ENCODE measurements around the gene GNAO1.

Gene GNAO1

GRCh38 chr16:56191156-56191815 is at the start of gene GNAO1:
TSS of gene GNAO1 (plus strand) at chr16:56191489. CDS start at chr16:56192236, 747 bp downstream.
- DNase-seq: peak; percentile 72

GRCh38 chr16:56143666-56144065 is 47.6 kb upstream of the GNAO1 start:
- no peak for DNase-seq

- no peak for DNase-seq
Observed at GRCh38 chr16:56145369-56145768, 45.9 kb upstream of the GNAO1 start.

GRCh38 chr16:56151621-56152020 is 39.7 kb upstream of the GNAO1 start:
- DNase-seq: no peak

- DNase-seq: no peak
Observed at GRCh38 chr16:56161658-56162057, 29.6 kb upstream of the GNAO1 start.

GRCh38 chr16:56163089-56163488 is 28.2 kb upstream of the GNAO1 start:
- DNase-seq: no peak

GRCh38 chr16:56163938-56164337 is 27.4 kb upstream of the GNAO1 start:
- DNase-seq: no peak

- no peak for DNase-seq
Observed at GRCh38 chr16:56164636-56165035, 26.7 kb upstream of the GNAO1 start.

- no peak for DNase-seq
Observed at GRCh38 chr16:56174411-56174810, 16.9 kb upstream of the GNAO1 start.

- no peak for DNase-seq
Observed at GRCh38 chr16:56181401-56181800, 9.9 kb upstream of the GNAO1 start.

- no peak for DNase-seq
Observed at GRCh38 chr16:56183266-56183665, 8.0 kb upstream of the GNAO1 start.

GRCh38 chr16:56190048-56190676 is 1.1 kb upstream of the GNAO1 start:
- DNase-seq: peak; percentile 30

GRCh38 chr16:56190677-56191155 is 573 bp upstream of the GNAO1 start:
- DNase-seq: no peak

GRCh38 chr16:56191835-56192634 is 746 bp downstream of the GNAO1 start:
- DNase-seq: no peak

GRCh38 chr16:56192635-56192945 is 1.3 kb downstream of the GNAO1 start:
- DNase-seq: peak; percentile 17

- DNase-seq: no peak
Observed at GRCh38 chr16:56192986-56193945, 2.0 kb downstream of the GNAO1 start.

- DNase-seq: peak; percentile 53
Observed at GRCh38 chr16:56193951-56194726, 2.9 kb downstream of the GNAO1 start.

GRCh38 chr16:56195151-56195550 is 3.9 kb downstream of the GNAO1 start:
- peak; percentile 4 for DNase-seq

- no peak for DNase-seq
Observed at GRCh38 chr16:56196381-56196780, 5.1 kb downstream of the GNAO1 start.

GRCh38 chr16:56197192-56197992 is 6.1 kb downstream of the GNAO1 start:
- no peak for DNase-seq
